AG04450 (cell line): ENCODE results near the gene CASP8. TPM values are rescaled to one million over a fixed set of nuclear protein-coding genes. Genes with fewer than 3 reads are reported as not detected.

Experiments used
- CTCF ChIA-PET: fragments of 300-600, 350-600 bp; formaldehyde crosslinking; extraction: SDS; loops from one replicate; lab custom pipeline; 2022; ENCODE audit warnings: antibody characterized with exemption, inconsistent platforms; lab: Charles Lee
- POLR2A ChIA-PET: fragments of 350-600 bp; formaldehyde crosslinking; extraction: SDS; loops from one replicate; lab custom pipeline; 2021; ENCODE audit warnings: antibody characterized with exemption, inconsistent platforms; lab: Yijun Ruan, JAX
- DNase-seq: peaks from one replicate; pipeline ENCODE4 v3.0.0-alpha.2; 2011; ENCODE audit warnings: low read depth, low spot score
- H3K27ac ChIP-seq: one replicate; pipeline ENCODE4 v1.5.1; 2012; ENCODE audit warnings: low read depth, low read length, control low read depth
- H3K27me3 ChIP-seq: one replicate; pipeline ENCODE4 v1.6.0; 2012; ENCODE audit warnings: low read length; ENCODE audit not compliant: control insufficient read depth, insufficient read depth
- H3K4me3 ChIP-seq: 2 replicates; pipeline ENCODE4 v1.5.1; 2011; ENCODE audit warnings: mild to moderate bottlenecking, low read depth, low read length, control low read depth
- H3K9me3 ChIP-seq: 2 replicates; pipeline ENCODE4 v1.5.1; 2012; ENCODE audit warnings: low read length; ENCODE audit not compliant: control insufficient read depth, insufficient read depth
- CTCF ChIP-seq: IDR thresholded peaks from 2 replicates; pipeline ENCODE4 v1.5.1; 2011; ENCODE audit warnings: low read depth, low read length, control low read depth, inconsistent platforms
- polyA plus RNA-seq: library from polyadenylated mRNA; depleted of rRNA; stranded (reverse); fragments of >200 nt; gene quantifications from 2 replicates; pipeline ENCODE4 v1.2.3, GENCODE V29; 2011

Gene CASP8
- polyA plus RNA-seq, 1 experiment, result 20.8 TPM

- TF ChIP-seq CTCF, result no peak
- Histone ChIP-seq H3K9me3 (no peaks in the 10 kb centered on the region), H3K27ac (no peak overlapping the region), H3K27me3 (no peaks in the 10 kb centered on the region), H3K4me3 (no peak overlapping the region)
- DNase-seq, result no peak
- CTCF ChIA-PET, result interaction anchor here (1.5 to 2.2 kb wide), 2 partner anchors 11 to 121 kb away, joined by 4 to 13 read pairs; no protein-coding TSS in a partner anchor
- POLR2A ChIA-PET, result no interaction called here
Observed at GRCh38 chr2:201242571-201243277, 17.6 kb upstream of the CASP8 start.

- H3K27me3 ChIP-seq, result no peaks in the 10 kb centered on the region
- ChIA-PET CTCF (interaction anchor here (1.4 to 1.5 kb wide), 2 partner anchors 12 to 13 kb away, joined by 3 to 4 read pairs; no protein-coding TSS in a partner anchor), POLR2A (no interaction called here)
- no peaks in the 10 kb centered on the region for H3K9me3 ChIP-seq
- no peak for DNase-seq
- TF ChIP-seq CTCF, result no peak
- no peak overlapping the region for H3K27ac ChIP-seq
- no peak overlapping the region for H3K4me3 ChIP-seq
Observed at GRCh38 chr2:201244829-201245228, 15.5 kb upstream of the CASP8 start.

GRCh38 chr2:201246280-201246679 is 14.1 kb upstream of the CASP8 start:
- no peak for TF ChIP-seq CTCF
- no peaks in the 10 kb centered on the region for H3K27me3 ChIP-seq
- no peaks in the 10 kb centered on the region for H3K9me3 ChIP-seq
- ChIA-PET POLR2A (no interaction called here), CTCF (interaction anchor here (1.2 kb wide), 1 partner anchor 14 kb away, joined by 6 read pairs; no protein-coding TSS in a partner anchor)
- H3K4me3 ChIP-seq, result no peak overlapping the region
- no peak for DNase-seq
- H3K27ac ChIP-seq, result no peak overlapping the region

- Histone ChIP-seq H3K27me3 (no peaks in the 10 kb centered on the region), H3K9me3 (no peaks in the 10 kb centered on the region), H3K27ac (no peak overlapping the region), H3K4me3 (no peak overlapping the region)
- no peak for DNase-seq
- CTCF ChIA-PET, result interaction anchor here (1.4 to 1.7 kb wide), 2 partner anchors 11 to 16 kb away, joined by 4 to 5 read pairs; no protein-coding TSS in a partner anchor
- POLR2A ChIA-PET, result no interaction called here
- no peak for TF ChIP-seq CTCF
Observed at GRCh38 chr2:201248288-201248844, 12.0 kb upstream of the CASP8 start.

- no peak for TF ChIP-seq CTCF
- Histone ChIP-seq H3K27ac (no peak overlapping the region), H3K27me3 (no peaks in the 10 kb centered on the region), H3K4me3 (no peak overlapping the region), H3K9me3 (no peaks in the 10 kb centered on the region)
- POLR2A ChIA-PET, result no interaction called here
- DNase-seq, result no peak
- CTCF ChIA-PET, result no interaction called here
Observed at GRCh38 chr2:201249889-201250288, 10.4 kb upstream of the CASP8 start.
